Epithelial cell of esophagus (primary cell): Measurements from ENCODE around the gene FBXL16.

ENCODE experiments used
- DNase-seq: peaks from one replicate; pipeline ENCODE4 v3.0.0; 2010; ENCODE audit warnings: low read depth
- H3K4me3 ChIP-seq: 2 replicates; pipeline ENCODE4 v1.5.1; 2011; ENCODE audit warnings: mild to moderate bottlenecking, low read length, control low read depth
- CTCF ChIP-seq: IDR thresholded peaks from 2 replicates; pipeline ENCODE4 v1.5.1; 2011; ENCODE audit warnings: low read depth, mild to moderate bottlenecking, low read length, control low read depth, inconsistent platforms; ENCODE audit not compliant: insufficient read depth; ENCODE audit errors: missing control alignments

The FBXL16 gene

DNA sequence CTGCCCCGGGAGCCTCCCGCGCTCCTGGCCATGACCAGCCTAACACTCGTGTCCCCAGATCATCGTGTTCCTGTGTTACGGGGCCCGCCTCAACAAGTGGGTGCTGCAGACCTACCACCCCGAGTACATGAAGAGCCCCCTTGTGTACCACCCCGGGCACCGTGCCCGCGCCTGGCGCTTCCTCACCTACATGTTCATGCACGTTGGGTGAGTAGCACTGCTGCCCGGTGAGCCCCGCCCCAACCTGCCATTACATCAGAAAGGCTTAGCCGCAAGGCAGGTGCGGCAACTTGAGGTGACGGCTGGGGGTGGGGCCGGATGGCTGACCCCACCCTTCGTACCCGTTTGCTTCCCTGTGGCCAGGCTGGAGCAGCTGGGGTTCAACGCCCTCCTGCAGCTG lies 28.7 kb downstream of the FBXL16 start:
- no peak for TF ChIP-seq CTCF
- peak; percentile 98 for DNase-seq
- H3K4me3 ChIP-seq: peak overlapping the region; percentile 30

DNA sequence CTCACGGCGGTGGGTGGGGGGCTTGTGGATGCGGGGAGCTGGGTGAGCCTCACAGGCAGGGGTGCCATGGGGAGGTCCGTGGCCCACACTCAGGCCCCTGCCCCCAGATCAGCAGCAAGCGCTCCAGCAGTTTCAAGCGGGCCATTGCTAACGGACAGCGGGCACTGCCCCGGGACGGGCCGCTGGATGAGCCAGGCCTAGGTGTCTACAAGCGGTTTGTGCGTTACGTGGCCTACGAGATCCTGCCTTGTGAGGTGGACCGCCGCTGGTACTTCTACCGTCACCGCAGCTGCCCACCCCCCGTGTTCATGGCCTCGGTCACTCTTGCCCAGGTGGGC lies 29.1 kb downstream of the FBXL16 start:
- no peak for TF ChIP-seq CTCF
- H3K4me3 ChIP-seq: no peak overlapping the region
- DNase-seq: no peak

- DNase-seq: no peak
- H3K4me3 ChIP-seq: peak overlapping the region; percentile 31
- no peak for TF ChIP-seq CTCF
Observed at GRCh38 chr16:675884-676564, 29.6 kb downstream of the FBXL16 start.

DNA sequence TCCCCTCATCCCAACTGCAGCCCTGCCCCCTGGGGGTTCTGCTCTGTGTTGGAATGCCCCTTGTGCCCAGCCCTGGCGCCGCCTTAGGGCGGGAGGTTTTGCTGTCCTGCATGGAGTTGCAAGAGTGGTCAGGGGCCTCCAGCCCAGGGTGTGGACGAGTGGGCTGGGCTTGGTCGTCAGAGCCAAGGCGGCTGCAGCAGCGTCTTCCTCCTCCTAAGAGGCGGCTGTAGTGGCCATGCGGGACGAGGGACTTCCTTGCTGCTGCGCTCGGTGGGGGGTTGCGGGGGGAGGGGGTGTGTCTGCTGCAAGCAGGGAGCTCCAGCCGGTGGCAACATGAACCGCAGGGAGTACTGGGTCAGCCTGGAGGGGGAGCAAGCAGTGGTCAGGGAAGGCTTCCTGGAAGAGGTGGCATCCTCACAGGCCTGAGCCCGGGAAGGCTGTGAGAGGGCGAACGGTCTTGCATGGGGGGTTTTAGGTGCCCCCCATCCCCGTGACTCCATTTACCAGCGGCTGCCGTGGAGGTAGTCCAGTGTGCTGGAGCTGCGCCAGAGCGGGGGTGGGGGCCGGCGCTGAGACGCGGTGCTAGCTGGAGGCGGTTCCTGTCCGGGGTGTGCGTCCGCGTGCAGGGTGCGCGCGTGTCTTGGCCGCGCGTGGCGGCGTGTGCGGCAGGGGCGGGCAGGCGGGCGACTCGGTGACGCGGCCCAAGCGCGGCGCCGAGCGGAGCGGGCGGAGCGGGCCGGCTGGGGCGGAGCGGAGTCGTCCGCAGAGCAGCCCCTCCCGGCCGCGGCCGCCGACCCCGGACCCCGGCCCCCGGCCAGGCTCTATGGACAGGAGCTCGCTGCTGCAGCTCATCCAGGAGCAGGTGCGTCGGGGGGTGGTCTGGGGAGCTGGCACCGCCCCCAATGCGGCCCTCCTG lies 30.4 kb downstream of the FBXL16 start, which contains the start of gene RHBDL1:
Gene RHBDL1 (plus strand): TSS at position 704 of the 916 bp plus-strand sequence. CDS start 120 bp downstream, at position 824.
- DNase-seq: no peak
- no peak for TF ChIP-seq CTCF
- H3K4me3 ChIP-seq: peak within 1 kb of the TSS; percentile 31

GRCh38 chr16:674214-674881 lies 31.3 kb downstream of the FBXL16 start:
- H3K4me3 ChIP-seq: no peak overlapping the region
- no peak for TF ChIP-seq CTCF
- no peak for DNase-seq

GRCh38 chr16:673399-673991 lies 32.1 kb downstream of the FBXL16 start:
- DNase-seq: no peak
- no peak for TF ChIP-seq CTCF

More at GRCh38 chr16:673399-673991, 32.1 kb downstream of the FBXL16 start:
- no peak overlapping the region for H3K4me3 ChIP-seq
